ENCODE data around the gene KRTAP19-5. TPM values are rescaled to one million over a fixed set of nuclear protein-coding genes. Genes with fewer than 3 reads are reported as not detected.

The KRTAP19-5 gene
- total and polyA plus RNA-seq, 12 donors = not detected

GRCh38 chr21:30486180-30486579 is 15.8 kb downstream of the KRTAP19-5 start:
- Histone ChIP-seq H3K27me3 (no peaks in the 10 kb centered on the region), H3K4me3 (no peak overlapping the region), H3K36me3 (no peaks in the 10 kb centered on the region), H3K27ac (no peak overlapping the region), H3K4me1 (peaks cover 0 to 7% (median 0%) of the 10 kb centered on the region in 9 donors), H3K9me3 (peaks cover 0 to 27% (median 4%) of the 10 kb centered on the region in 11 donors)
- WGBS, 2 donors = 74 to 75% methylated on average over 2 of the region's 2 CpGs
- DNase-seq (no peak), ATAC-seq (no peak)
- no peak for TF ChIP-seq CTCF (IDR thresholded peaks at IDR 0.05)
- intact Hi-C loops (cut with DNase I) = no loop called here

- peaks cover 0 to 19% (median 0%) of the 10 kb centered on the region in 9 donors for H3K4me1 ChIP-seq
- no peak overlapping the region for H3K4me3 ChIP-seq
- WGBS, 2 donors = 25 to 44% methylated on average over 2 of the region's 2 CpGs
- no peaks in the 10 kb centered on the region for H3K36me3 ChIP-seq
- no peaks in the 10 kb centered on the region for H3K27me3 ChIP-seq
- H3K9me3 ChIP-seq = peaks cover 0 to 18% (median 4%) of the 10 kb centered on the region in 11 donors
- peak overlapping the region in 5 of 10 donors; percentile 43 to 79 (median 60) for H3K27ac ChIP-seq
- peak in 6 of 8 donors; percentile 78 to 93 (median 89) for ATAC-seq
- no peak for TF ChIP-seq CTCF (IDR thresholded peaks at IDR 0.05)
- intact Hi-C loops (cut with DNase I) = no loop called here
- DNase-seq = no peak
Measured at GRCh38 chr21:30482130-30482529, 19.8 kb downstream of the KRTAP19-5 start.

- H3K4me3 ChIP-seq = no peak within 1 kb of the TSS
- H3K4me1 ChIP-seq = peaks cover 0 to 19% (median 0%) of the 10 kb centered on the region in 9 donors
- peak within 1 kb of the TSS in 5 of 10 donors; percentile 43 to 79 (median 60) for H3K27ac ChIP-seq
- no peak for TF ChIP-seq CTCF (IDR thresholded peaks at IDR 0.05)
- peaks cover 0 to 4% (median 0%) of the 10 kb centered on the region in 11 donors for H3K9me3 ChIP-seq
- intact Hi-C loops (cut with DNase I) = no loop called here
- 82 to 83% methylated on average over 7 of the region's 7 CpGs for WGBS, 2 donors
- no peaks in the 10 kb centered on the region for H3K27me3 ChIP-seq
- ATAC-seq (peak in 1 of 8 donors; percentile 44), DNase-seq (no peak)
- H3K36me3 ChIP-seq = no peaks in the 10 kb centered on the region
Measured at GRCh38 chr21:30480145-30480544, 21.8 kb downstream of the KRTAP19-5 start, which contains the start of gene KRTAP19-1. TSS of gene KRTAP19-1 (minus strand) at chr21:30480367. CDS start at chr21:30480317, 50 bp downstream.

- Histone ChIP-seq H3K9me3 (no peaks in the 10 kb centered on the region), H3K27me3 (no peaks in the 10 kb centered on the region), H3K27ac (peak overlapping the region in 4 of 10 donors; percentile 13 to 79 (median 60)), H3K36me3 (no peaks in the 10 kb centered on the region), H3K4me1 (peaks cover 0 to 19% (median 0%) of the 10 kb centered on the region in 9 donors), H3K4me3 (no peak overlapping the region)
- ATAC-seq = peak in 6 of 8 donors; percentile 11 to 79 (median 38)
- TF ChIP-seq CTCF (IDR thresholded peaks at IDR 0.05) = no peak
- DNase-seq = no peak
- 20 to 24% methylated on average over 4 of the region's 4 CpGs for WGBS, 2 donors
- intact Hi-C loops (cut with DNase I) = no loop called here
Measured at GRCh38 chr21:30479259-30479658, 22.7 kb downstream of the KRTAP19-5 start.

Measured in heart right ventricle (tissue), 16 donors.